ENCODE results near the gene IL1RAPL1. TPM values are rescaled to one million over a fixed set of nuclear protein-coding genes. Genes with fewer than 3 reads are reported as not detected.

IL1RAPL1 gene
- total and polyA plus RNA-seq, 2 donors (not counting 1 experiment from before 2014, with no cell fraction given), result 0.25 to 2.8 TPM

GRCh38 chrX:28589046-28589445 is 1.8 kb downstream of the IL1RAPL1 start:
- DNase-seq (ENCODE audit: low read depth in 2 of 2), result no peak
- no peaks in the 10 kb centered on the region for H3K27me3 ChIP-seq (ENCODE audit: control insufficient read depth, insufficient read depth, low read length)
- no peaks in the 10 kb centered on the region for H4K20me1 ChIP-seq (ENCODE audit: control insufficient read depth, extremely low read depth, insufficient read depth, low read length)
- no peak overlapping the region for H3K27ac ChIP-seq (ENCODE audit: insufficient read depth, low read length)
- no peaks in the 10 kb centered on the region for H3K9me3 ChIP-seq (ENCODE audit: control insufficient read depth, insufficient read depth, low read depth, low read length)
- no peak for TF ChIP-seq CTCF (conservative IDR thresholded peaks at IDR 0.05 in 1 of 2, IDR thresholded peaks at IDR 0.05 in 1 of 2; ENCODE audit: low read depth in 1 of 2, low read length in 2 of 2)
- no peak for TF ChIP-seq EZH2 (IDR thresholded peaks at IDR 0.05; ENCODE audit: low read length, missing control alignments)
- no peak overlapping the region for H2AFZ ChIP-seq (ENCODE audit: low read length)
- peak overlapping the region; percentile 53 to 75 (median 60) for H3K4me3 ChIP-seq (replicated peaks in 1 of 4; ENCODE audit: control extremely low read depth in 1 of 4, insufficient read depth in 1 of 4, low read depth in 3 of 4, low read length in 4 of 4)
- no peaks in the 10 kb centered on the region for H3K79me2 ChIP-seq (ENCODE audit: control insufficient read depth, insufficient read depth, low read length)
- H3K9ac ChIP-seq (ENCODE audit: insufficient read depth, low read length), result no peak overlapping the region
- H3K4me2 ChIP-seq (ENCODE audit: extremely low read depth, insufficient read depth, low read length), result peak overlapping the region; percentile 37
- no peaks in the 10 kb centered on the region for H3K36me3 ChIP-seq (ENCODE audit: control insufficient read depth, insufficient read depth, low read length)
- H3K4me1 ChIP-seq (ENCODE audit: control insufficient read depth, extremely low read depth, insufficient read depth, low read length), result no peaks in the 10 kb centered on the region

GRCh38 chrX:28590396-28590795 is 3.1 kb downstream of the IL1RAPL1 start:
- peak overlapping the region in 2 of 4 experiments; percentile 22 to 63 for H3K4me3 ChIP-seq (replicated peaks in 1 of 4; ENCODE audit: control extremely low read depth in 1 of 4, insufficient read depth in 1 of 4, low read depth in 3 of 4, low read length in 4 of 4)
- no peaks in the 10 kb centered on the region for H4K20me1 ChIP-seq (ENCODE audit: control insufficient read depth, extremely low read depth, insufficient read depth, low read length)
- H3K36me3 ChIP-seq (ENCODE audit: control insufficient read depth, insufficient read depth, low read length), result no peaks in the 10 kb centered on the region
- H3K27ac ChIP-seq (ENCODE audit: insufficient read depth, low read length), result no peak overlapping the region
- peak overlapping the region; percentile 17 for H3K4me2 ChIP-seq (ENCODE audit: extremely low read depth, insufficient read depth, low read length)
- H3K9me3 ChIP-seq (ENCODE audit: control insufficient read depth, insufficient read depth, low read depth, low read length), result no peaks in the 10 kb centered on the region
- no peak overlapping the region for H3K9ac ChIP-seq (ENCODE audit: insufficient read depth, low read length)
- peak; percentile 42 to 53 for DNase-seq (ENCODE audit: low read depth in 2 of 2)
- TF ChIP-seq CTCF (conservative IDR thresholded peaks at IDR 0.05 in 1 of 2, IDR thresholded peaks at IDR 0.05 in 1 of 2; ENCODE audit: low read depth in 1 of 2, low read length in 2 of 2), result peak in 1 of 2 donors; percentile 34
- TF ChIP-seq EZH2 (IDR thresholded peaks at IDR 0.05; ENCODE audit: low read length, missing control alignments), result no peak
- no peaks in the 10 kb centered on the region for H3K4me1 ChIP-seq (ENCODE audit: control insufficient read depth, extremely low read depth, insufficient read depth, low read length)
- H2AFZ ChIP-seq (ENCODE audit: low read length), result no peak overlapping the region
- H3K27me3 ChIP-seq (ENCODE audit: control insufficient read depth, insufficient read depth, low read length), result no peaks in the 10 kb centered on the region
- no peaks in the 10 kb centered on the region for H3K79me2 ChIP-seq (ENCODE audit: control insufficient read depth, insufficient read depth, low read length)

- Histone ChIP-seq H2AFZ (ENCODE audit: low read length) (no peak overlapping the region), H3K36me3 (ENCODE audit: control insufficient read depth, insufficient read depth, low read length) (no peaks in the 10 kb centered on the region), H3K79me2 (ENCODE audit: control insufficient read depth, insufficient read depth, low read length) (no peaks in the 10 kb centered on the region), H3K27me3 (ENCODE audit: control insufficient read depth, insufficient read depth, low read length) (no peaks in the 10 kb centered on the region), H4K20me1 (ENCODE audit: control insufficient read depth, extremely low read depth, insufficient read depth, low read length) (no peaks in the 10 kb centered on the region), H3K4me3 (replicated peaks in 1 of 4; ENCODE audit: control extremely low read depth in 1 of 4, insufficient read depth in 1 of 4, low read depth in 3 of 4, low read length in 4 of 4) (no peak overlapping the region), H3K4me1 (ENCODE audit: control insufficient read depth, extremely low read depth, insufficient read depth, low read length) (no peaks in the 10 kb centered on the region), H3K9me3 (ENCODE audit: control insufficient read depth, insufficient read depth, low read depth, low read length) (no peaks in the 10 kb centered on the region), H3K27ac (ENCODE audit: insufficient read depth, low read length) (no peak overlapping the region), H3K9ac (ENCODE audit: insufficient read depth, low read length) (no peak overlapping the region), H3K4me2 (ENCODE audit: extremely low read depth, insufficient read depth, low read length) (peak overlapping the region; percentile 23)
- no peak for DNase-seq (ENCODE audit: low read depth in 2 of 2)
- TF ChIP-seq EZH2 (IDR thresholded peaks at IDR 0.05; ENCODE audit: low read length, missing control alignments) (no peak), CTCF (conservative IDR thresholded peaks at IDR 0.05 in 1 of 2, IDR thresholded peaks at IDR 0.05 in 1 of 2; ENCODE audit: low read depth in 1 of 2, low read length in 2 of 2) (no peak)
Observed at GRCh38 chrX:28591542-28591941, 4.3 kb downstream of the IL1RAPL1 start.

Measured in fibroblast of lung (primary cell).